HG02678 (cell line): ENCODE measurements around the gene METTL15.
"Not testable (repeated sequence)": the region's sequence is repeated elsewhere in the genome, so short reads cannot be mapped to it uniquely, and the experiment has no call there.

Experiments
- ATAC-seq: cut with Tn5 transposase; IDR thresholded peaks from one replicate; pipeline ENCODE4 v1.9.1; 2021; ENCODE audit warnings: mild to moderate bottlenecking, moderate library complexity; ENCODE audit not compliant: unreplicated experiment

The METTL15 gene, protein sequence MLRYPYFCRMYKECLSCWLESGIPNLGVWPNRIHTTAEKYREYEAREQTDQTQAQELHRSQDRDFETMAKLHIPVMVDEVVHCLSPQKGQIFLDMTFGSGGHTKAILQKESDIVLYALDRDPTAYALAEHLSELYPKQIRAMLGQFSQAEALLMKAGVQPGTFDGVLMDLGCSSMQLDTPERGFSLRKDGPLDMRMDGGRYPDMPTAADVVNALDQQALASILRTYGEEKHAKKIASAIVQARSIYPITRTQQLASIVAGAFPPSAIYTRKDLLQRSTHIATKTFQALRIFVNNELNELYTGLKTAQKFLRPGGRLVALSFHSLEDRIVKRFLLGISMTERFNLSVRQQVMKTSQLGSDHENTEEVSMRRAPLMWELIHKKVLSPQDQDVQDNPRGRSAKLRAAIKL

DNA sequence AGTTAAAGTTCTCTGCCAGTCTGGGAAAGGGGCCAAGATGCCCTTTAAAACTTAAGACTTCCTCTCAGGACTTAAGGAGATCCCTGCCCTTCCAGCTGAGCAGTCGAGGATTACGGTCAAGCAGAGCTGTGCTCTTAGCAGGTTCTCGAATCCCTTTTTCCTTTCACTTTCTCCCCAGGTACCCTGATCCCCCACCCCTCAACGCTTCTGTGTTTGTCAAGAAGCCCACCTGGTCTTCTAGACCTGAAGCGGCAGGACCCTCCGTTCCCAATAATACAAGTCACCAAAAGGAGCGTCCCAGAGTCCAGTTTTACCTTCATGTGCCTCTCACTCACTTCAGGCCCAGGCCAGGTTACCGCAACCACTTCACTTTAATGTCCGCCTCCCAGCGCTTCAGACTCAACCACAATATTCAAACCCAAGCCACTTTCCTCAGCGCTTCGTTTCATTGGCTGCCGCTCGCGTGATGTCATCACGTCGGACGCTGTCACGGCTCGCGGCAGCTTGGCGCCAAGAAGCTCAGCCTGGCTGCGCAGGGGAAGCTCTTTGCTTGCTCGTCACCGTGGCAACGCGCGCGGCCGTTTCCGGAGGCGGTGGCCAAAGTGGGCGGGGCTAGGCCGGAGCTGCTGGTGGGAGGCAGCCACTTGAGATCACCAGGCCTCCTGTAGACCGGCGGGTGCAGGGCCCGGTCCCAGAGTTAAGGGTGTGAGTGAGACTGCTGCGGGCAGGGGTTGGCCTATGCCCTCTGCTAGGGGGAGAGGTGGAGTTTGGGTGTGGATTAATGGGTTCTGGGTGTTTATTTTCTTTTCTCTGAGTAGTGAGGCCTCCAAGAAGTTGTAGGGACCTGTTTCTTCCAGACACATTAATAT, at the start of gene METTL15, which contains the start of gene KIF18A:
TSS of gene METTL15 (plus strand) at position 639 of the 869 bp plus-strand sequence. CDS start 4,947 bp downstream, outside the sequence.
TSS of gene KIF18A (minus strand) at position 407 of the 869 bp plus-strand sequence. CDS start 10,209 bp downstream, outside the sequence.
- peak; percentile 94 for ATAC-seq

DNA sequence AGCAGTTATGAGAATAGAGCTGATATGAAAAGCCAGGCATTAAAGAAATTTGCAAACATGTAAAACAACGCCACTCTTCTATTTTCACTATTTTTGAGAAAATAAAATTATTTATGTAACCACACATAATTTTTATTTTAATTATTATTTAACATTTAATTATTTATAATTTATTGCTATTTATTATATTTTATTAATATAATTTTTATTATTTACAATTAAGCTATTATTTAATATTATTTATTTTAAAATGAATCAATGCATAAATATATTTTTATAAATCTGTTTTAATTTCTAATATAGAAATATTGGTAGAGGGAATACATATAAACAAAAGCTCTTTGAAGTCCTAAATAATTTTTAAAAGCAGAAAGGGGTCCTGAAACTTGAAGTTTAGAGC, 36.9 kb upstream of the METTL15 start:
- ATAC-seq: no peak

DNA sequence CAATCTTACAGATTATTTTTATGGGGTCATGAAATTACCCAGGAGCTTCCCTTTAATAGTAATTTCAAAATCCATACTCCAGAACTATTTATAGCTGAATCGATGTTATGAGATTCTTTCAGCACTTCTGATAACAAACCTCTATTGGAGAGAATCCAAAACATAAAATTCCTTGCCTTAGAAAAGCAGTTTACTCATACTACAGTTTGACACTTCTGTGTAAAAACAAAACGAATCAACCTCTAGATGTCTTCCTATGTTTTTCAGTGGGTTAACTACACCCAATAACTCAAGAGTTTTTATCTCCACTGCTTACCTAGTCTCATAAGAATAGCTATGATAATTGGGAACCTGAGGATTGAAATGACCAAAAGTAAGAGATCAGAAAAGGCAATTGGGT, 35.9 kb upstream of the METTL15 start:
- no peak for ATAC-seq

DNA sequence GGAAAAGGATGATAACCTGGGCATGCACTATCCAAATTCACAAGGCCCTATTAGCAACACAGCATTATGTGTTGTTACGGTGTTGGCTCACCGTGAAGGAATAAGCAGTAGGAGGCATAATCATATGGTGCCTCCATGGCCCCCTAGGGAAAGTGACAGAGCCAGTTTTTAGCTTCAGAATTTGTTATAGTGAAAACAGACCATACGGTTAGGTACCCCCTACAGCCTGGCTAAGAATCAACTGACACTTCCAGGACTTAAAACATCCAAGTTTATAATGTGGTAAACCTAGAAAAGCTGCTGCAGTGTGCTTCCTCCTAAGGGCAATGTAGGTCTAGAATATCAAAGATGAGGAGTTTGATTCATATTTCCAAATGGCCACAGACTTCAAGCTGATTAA, 30.7 kb upstream of the METTL15 start:
- ATAC-seq: no peak

DNA sequence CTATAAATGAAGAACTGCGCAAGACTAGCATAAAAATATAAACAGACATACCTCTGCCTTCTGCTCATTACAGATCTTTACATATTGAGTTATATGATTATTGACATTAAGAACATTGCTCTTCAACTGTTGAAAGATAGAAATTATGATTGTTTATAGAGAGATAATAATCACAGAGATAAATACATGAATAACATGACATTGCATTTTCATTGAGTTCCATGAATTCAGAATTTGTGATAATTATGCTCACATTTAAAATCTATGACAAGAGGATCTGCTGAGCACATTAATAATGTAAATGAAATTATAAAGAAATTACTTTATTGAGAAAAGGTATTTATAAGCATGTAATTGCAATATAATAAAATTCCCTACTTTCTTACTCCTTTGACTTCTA, 25.1 kb upstream of the METTL15 start:
- no peak for ATAC-seq

DNA sequence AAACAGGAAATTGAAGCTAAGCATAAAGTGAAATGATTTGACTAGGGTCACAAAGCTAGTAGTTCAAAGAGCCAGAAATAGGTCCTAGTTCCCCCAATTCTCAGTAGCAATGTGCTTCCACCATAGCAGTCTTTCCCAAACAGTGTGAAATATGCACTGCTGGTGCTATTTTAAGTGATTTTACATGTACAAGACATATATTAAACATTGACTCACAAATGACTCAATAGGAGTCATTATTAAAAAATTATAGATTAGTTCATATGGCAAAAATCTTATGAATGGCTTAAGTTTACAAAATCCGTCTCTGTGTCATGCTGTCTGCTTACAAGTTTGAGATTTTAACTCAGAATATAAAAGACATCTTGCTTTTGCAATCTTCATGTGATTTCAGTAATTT, 21.6 kb upstream of the METTL15 start:
- ATAC-seq: no peak

DNA sequence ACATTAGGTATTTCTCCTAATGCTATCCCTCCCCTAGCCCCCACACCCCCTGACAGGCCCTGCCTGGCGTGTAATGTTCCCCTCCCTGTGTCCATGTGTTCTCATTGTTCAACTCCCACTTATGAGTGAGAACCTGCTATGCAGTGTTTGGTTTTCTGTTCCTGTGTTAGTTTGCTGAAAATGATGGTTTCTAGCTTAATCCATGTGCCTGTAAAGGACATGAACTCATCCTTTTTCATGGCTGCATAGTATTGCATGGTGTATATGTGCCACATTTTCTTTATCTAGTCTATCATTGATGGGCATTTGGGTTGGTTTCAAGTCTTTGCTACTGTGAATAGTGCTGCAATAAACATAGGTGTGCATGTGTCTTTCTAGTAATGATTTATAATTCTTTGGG, 21.0 kb upstream of the METTL15 start:
- ATAC-seq: not testable (repeated sequence)

DNA sequence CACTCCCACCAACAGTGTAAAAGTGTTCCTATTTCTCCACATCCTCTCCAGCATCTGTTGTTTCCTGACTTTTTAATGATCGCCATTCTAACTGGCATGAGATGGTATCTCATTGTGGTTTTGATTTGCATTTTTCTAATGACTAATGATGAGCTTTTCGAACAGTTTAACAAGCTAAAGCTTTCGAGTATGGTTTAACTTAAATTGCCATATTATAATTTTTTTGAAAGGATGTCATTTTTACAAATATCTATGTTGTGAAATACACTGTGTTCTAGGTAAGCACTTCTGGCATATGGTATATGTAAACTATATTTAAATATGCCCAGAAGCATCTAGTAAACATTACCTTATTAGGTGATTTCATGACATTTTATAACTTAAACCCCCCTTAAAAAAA, 20.5 kb upstream of the METTL15 start:
- not testable (repeated sequence) for ATAC-seq

DNA sequence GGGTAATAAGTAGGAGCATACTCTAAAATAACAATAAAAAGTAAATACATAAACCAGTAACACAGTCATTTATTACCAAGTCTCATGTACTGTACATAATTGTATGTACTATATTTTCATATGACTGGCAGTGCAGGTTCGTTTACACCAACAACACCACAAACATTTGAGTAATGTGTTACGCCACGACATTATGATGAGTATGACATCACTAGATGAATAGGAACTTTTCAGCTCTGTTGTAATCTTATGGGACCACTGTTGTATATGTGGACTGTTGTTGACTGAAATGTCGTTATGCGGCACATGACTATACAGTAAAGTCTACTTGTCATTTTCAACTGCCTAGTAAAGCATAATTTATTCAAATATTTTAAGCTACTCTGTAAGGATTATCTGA, 18.8 kb upstream of the METTL15 start:
- ATAC-seq: no peak

DNA sequence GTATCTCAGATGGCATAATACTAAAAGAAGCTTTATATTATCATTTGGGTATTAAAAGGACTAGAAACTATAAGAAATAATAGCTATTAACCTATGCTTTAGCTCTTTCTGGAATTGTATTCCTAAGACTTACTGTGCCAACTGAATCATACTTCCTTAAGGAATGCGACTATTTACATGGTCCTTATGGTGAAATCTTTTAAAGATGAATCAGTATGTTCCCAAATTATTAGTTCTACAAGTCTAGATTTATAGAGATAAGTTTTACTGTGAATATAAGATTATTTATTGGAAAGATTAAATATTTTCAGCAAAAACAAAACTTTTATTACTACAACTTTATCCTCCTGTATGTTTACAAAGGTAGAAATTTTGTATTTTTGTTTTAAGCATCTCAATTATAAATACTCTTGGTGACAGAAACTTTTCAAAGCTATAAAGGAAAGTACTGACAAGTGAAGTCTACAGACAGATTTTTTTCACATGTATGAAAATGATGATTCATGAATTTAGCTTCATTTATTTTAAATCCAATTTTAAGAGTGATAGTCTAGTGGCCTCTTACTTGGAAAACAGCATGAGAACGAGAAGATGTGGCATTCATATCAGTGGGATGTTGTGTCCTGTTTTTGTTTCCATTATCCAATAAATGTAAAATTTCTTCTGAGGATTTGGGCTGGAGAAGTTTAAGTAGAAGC, 18.0 kb upstream of the METTL15 start:
- no peak for ATAC-seq

DNA sequence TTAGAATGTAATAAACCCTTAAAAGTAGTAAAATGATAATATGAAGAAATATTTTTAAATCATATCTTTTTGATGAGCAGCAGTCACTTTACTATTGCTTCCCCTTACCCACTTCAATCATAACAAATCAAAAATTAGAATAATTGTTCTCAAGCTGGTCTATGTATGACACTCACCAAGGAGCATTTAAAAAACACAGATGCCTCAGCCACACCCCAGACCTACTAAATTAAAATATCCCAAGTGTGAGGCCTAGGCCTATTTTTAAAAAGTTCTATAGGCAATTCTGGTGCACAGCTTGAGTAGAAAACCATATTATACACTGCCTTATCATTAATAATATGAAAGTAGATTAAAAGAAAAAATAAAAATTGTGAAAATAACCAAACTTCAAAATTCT, 15.4 kb upstream of the METTL15 start:
- ATAC-seq: no peak

DNA sequence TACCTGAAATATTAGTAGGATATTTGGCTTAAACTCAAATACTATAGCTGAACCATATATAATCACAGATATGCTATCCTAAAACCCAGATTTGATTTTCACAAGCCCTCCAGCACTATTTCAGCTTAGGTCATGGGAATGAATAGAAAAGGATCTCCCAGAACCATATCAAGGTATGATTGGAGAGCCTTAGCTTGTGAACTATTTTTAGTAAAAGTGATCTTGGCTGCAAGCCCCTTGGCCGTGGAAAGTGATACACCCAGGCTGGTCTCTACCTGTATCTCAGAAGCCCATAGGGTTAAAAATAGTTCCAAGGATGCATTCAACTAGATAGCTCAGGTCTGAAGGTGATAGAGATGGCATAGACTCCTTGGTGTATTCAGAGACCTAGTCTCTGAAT, 9.9 kb upstream of the METTL15 start:
- no peak for ATAC-seq

DNA sequence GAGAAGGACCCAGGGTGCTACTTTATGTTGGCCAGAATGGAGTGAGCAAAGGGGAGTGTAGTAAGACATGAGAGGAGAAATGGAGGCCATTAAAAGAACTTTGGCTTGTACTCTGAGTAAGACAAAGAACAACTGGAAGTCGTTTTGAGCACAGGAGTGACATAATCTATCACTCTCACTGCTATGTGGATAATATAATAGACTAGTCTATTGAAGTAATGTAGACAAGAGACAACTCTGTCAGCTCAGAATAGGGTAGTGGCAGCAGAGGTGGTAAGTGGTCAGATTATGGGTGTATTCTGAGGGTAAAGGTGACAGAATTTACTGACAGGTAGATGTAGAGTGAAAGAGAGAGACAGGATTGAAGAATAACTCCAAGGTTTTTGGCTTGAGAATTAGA, 8.5 kb upstream of the METTL15 start:
- no peak for ATAC-seq

DNA sequence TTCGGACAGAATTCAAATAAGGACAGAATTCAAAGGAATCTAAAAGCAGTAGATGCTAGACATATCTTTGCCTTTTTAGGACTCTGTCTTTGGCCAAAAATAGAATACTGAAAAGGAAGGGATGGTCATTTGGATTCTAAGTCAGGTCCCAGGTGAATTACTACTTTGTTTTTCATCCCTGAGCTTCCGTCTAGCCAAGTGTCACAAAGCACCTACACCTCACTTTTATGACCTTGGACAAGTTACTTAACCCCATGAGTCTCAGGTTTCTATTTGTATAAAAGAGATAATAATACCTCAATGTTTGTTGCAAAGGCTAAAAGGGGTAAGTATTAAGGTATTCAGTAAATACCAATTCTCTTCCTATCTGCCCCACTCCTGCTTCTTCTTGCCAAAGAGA, 7.5 kb upstream of the METTL15 start:
- ATAC-seq: no peak

DNA sequence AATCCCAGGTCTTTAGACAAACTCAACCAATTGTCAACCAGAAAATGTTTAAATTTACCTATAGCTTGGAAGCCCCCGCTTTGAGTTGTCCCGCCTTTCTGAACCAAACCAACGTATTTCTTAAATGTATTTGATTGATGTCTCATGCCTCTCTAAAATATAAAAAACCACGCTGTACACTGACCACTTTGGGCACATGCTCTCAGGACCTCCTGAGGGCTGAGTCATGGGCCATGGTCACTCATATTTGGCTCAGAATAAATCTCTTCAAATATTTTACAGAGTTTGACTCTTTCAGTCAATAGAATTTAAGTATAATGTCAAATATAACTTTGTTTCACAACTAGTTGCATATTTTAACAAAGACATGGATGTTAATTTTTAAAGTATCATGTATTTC, 5.9 kb upstream of the METTL15 start:
- not testable (repeated sequence) for ATAC-seq

DNA sequence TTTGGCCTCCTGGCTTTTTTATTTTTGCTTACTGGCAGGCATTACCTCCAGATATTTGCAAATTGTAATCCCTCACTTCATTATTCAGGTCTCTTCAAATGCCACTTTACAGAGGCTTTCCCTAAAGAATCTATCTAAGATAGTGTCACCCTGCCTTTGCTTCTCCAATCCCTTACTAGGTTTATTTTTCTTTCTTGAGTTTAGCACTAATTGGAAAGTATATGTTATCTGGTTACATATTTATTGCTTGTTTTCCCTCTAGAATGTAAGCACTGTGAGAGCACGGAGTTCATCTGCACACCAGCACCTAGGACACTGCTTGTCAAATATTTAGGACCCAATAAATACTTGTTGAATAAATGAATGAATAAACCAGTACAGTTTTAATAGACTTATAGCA, 3.8 kb upstream of the METTL15 start:
- no peak for ATAC-seq

DNA sequence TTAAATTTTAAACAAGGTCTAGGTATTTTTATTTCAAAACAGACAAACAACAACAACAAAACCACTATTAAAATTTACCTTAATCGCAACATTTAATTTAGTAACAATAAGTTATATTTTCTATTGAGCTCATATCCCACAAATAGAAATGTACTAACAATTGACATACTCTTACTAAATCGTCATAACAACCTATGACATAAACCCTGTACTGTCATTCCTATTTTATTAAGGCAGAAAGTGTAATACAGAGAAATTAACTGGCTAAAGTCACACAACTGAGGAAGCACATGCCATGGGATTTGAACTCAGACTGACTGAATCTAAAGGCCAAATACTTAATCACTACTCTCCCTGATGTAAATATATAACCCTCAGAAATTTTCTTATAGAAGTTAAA, 3.2 kb upstream of the METTL15 start:
- no peak for ATAC-seq

DNA sequence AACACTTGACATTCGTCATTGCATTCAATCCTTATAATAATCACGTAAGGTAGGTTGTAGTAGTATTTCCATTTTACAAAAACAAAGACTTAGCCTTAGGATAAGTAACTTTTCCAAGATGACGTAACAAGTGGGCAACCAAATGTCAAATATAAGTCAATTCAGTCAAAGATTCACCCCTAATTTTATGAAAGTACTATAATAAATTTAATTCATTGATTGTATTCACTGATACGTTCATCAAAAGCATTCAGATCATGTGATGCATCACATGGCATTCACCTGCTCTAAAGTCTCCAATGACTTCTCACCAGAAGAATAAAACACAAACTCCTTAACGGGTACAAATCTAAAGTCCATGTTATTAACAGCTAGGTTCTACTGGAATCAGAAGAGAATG, 2.3 kb upstream of the METTL15 start:
- no peak for ATAC-seq

DNA sequence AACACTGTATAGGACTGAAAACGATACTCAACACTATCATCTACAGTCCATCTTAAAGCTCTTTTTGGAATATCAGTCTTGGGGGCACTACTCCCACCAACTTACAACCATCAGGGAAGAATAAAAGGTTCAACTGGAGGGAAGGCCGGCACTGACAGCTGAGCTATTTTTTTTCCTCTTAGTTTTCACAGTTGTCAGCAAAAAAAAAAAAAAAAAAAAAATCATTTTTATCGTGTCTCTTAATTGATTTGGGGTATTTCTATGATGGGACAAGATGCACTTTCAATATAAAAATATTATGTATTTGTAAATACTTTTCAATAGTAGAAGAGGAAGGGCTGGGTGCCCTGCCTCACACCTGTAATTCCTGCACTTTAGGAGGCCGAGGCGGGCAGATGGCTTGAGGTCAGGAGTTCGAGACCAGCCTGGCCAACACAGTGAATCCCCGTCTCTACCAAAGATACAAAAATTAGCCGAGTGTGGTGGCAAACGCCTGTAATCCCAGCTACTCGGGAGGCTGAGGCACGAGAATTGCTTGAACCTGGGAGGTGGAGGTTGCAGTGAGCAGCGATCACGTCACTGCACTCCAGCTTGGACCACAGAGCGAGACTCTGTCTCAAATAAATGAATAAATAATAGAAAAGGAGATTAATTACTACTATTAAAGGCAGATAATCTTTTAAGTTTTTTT, 1.7 kb upstream of the METTL15 start:
- ATAC-seq: no peak

DNA sequence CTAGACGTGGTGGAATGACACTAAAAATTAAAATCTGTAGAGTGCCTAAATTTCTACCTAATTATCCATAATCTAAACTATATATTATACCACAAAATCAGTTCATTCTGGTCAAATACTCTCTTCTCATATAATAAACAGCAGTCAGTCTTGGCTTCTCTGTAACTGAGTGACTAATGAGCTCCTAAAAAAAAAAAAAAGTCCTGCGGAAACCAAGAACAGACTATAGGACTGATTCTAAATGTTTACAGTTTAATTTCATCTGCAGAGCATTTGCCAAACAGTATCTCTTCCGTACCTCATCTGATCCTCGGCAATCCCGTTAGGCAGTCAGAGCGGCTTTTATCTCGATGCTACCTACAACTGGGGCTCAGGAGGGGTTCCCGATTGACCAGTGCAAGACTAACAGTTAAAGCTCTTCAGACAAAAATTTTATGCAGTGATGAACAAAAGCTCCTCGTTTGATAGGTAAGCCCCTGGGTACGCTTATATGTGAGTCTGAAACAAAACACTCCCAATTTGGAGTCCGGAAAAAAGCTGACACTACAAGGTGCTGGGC, 918 bp upstream of the METTL15 start:
- no peak for ATAC-seq
